Articular chondrocyte of knee joint (primary cell): Measurements from ENCODE around the gene HYPK. TPM values are rescaled to one million over a fixed set of nuclear protein-coding genes. Genes with fewer than 3 reads are reported as not detected.

Experiments
- small RNA-seq: library from RNA; depleted of rRNA; stranded (forward); fragments of <200 nt; gene quantifications from one replicate; pipeline ENCODE3, GENCODE V24; 2012
- total RNA-seq: library from RNA; depleted of rRNA; stranded (reverse); fragments of >200 nt; gene quantifications from 2 replicates; pipeline ENCODE4 v1.2.3, GENCODE V29; 2012

HYPK gene
- 5.5 and 10.7 TPM in 2 replicates for total RNA-seq

GRCh38 chr15:43800286-43801141 lies at the start of gene HYPK:
TSS of gene HYPK (plus strand) at chr15:43800599. CDS start at chr15:43800623, 24 bp downstream.

GRCh38 chr15:43776718-43777266 lies 23.6 kb upstream of the HYPK start, which contains the start of gene ELL3:
TSS of gene ELL3 (minus strand) at chr15:43776966. CDS start at chr15:43776901, 65 bp downstream.

GRCh38 chr15:43791993-43792760 lies 8.2 kb upstream of the HYPK start, which contains the start of gene SERF2:
TSS of gene SERF2 (plus strand) at chr15:43792320. CDS start at chr15:43792377, 57 bp downstream.

GRCh38 chr15:43799945-43800285 lies 484 bp upstream of the HYPK start, which contains the start of gene SERINC4:
TSS of gene SERINC4 (minus strand) at chr15:43800220. CDS start at chr15:43799986, 234 bp downstream.

GRCh38 chr15:43824302-43825246 lies 24.2 kb downstream of the HYPK start, which contains the start of gene MFAP1:
TSS of gene MFAP1 (minus strand) at chr15:43824690. CDS start at chr15:43824569, 121 bp downstream.

GRCh38 chr15:43826508-43827341 lies 26.3 kb downstream of the HYPK start, which contains the start of gene WDR76:
TSS of gene WDR76 (plus strand) at chr15:43827002. CDS start at chr15:43827033, 31 bp downstream.

Small RNA genes within 50 kb of the gene (small RNA-seq; reads per million reads assigned to genes)
- not detected for gene MIR1282

Other genes with a start within 250 kb of the HYPK start
- gene PPIP5K1, start 210.4 kb upstream of the HYPK start, total RNA-seq, result 23.9 and 24.0 TPM in 2 replicates
- gene CKMT1B, start 206.6 kb upstream of the HYPK start, total RNA-seq, result not detected in 2 replicates
- gene STRC, start 181.8 kb upstream of the HYPK start, total RNA-seq, result 0.26 and 0.32 TPM in 2 replicates
- 1.5 and 1.8 TPM in 2 replicates for gene CATSPER2, start 151.8 kb upstream of the HYPK start, total RNA-seq
- not detected in 2 replicates for gene CKMT1A, start 106.7 kb upstream of the HYPK start, total RNA-seq
- 287 and 297 TPM in 2 replicates for gene PDIA3, start 54.2 kb upstream of the HYPK start, total RNA-seq
- 3.1 and 6.6 TPM in 2 replicates for gene ELL3, start 23.6 kb upstream of the HYPK start, total RNA-seq
- gene SERF2, start 8.3 kb upstream of the HYPK start, total RNA-seq, result 291 and 610 TPM in 2 replicates
- gene SERINC4, start 379 bp upstream of the HYPK start, total RNA-seq, result 0.13 TPM in 1 of 2 replicates, not detected in the other
- gene MFAP1, start 24.1 kb downstream of the HYPK start, total RNA-seq, result 23.9 and 32.3 TPM in 2 replicates
- gene WDR76, start 26.4 kb downstream of the HYPK start, total RNA-seq, result 14.1 and 19.5 TPM in 2 replicates